NB4 (cell line): Measurements from ENCODE around the gene ZNF609.

Source experiments
- POLR2A ChIP-seq: IDR thresholded peaks from 2 replicates; pipeline ENCODE4 v1.6.1; 2011; ENCODE audit warnings: mild to moderate bottlenecking; ENCODE audit not compliant: insufficient read length; ENCODE audit errors: extremely low read depth
- TF ChIP-seq, protein P1 (sequence below): IDR thresholded peaks from one replicate; pipeline ENCODE4 v1.5.1; 2012; ENCODE audit warnings: low read depth, low read length
- TF ChIP-seq, protein P2 (sequence below): IDR thresholded peaks from 2 replicates; pipeline ENCODE4 v1.6.1; 2011; ENCODE audit warnings: low read depth, low read length

DNA sequence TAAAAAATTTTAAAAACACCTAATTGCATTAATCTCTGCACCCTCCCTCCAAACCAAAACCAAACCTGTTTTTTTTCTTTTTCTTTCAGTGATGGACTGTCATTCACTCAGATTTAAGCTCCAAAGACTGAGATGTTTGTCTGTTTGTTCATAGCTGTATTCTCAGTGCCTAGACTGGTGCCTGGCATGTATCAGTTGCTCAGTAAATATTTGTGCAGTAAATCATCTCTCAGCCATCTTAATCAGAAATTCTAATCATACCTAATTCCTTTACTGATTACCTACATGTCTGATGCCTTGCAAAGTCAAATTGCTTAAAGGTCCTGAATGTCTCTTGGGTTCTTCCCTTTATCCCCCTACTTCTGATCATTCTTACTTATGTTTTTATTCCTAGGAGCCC lies 138.8 kb downstream of the ZNF609 start:
- TF ChIP-seq, protein P1, sequence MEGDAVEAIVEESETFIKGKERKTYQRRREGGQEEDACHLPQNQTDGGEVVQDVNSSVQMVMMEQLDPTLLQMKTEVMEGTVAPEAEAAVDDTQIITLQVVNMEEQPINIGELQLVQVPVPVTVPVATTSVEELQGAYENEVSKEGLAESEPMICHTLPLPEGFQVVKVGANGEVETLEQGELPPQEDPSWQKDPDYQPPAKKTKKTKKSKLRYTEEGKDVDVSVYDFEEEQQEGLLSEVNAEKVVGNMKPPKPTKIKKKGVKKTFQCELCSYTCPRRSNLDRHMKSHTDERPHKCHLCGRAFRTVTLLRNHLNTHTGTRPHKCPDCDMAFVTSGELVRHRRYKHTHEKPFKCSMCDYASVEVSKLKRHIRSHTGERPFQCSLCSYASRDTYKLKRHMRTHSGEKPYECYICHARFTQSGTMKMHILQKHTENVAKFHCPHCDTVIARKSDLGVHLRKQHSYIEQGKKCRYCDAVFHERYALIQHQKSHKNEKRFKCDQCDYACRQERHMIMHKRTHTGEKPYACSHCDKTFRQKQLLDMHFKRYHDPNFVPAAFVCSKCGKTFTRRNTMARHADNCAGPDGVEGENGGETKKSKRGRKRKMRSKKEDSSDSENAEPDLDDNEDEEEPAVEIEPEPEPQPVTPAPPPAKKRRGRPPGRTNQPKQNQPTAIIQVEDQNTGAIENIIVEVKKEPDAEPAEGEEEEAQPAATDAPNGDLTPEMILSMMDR, result no peak
- TF ChIP-seq POLR2A, result no peak
- TF ChIP-seq, protein P2, sequence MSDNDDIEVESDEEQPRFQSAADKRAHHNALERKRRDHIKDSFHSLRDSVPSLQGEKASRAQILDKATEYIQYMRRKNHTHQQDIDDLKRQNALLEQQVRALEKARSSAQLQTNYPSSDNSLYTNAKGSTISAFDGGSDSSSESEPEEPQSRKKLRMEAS, result no peak
